Nephron progenitor cell (in vitro differentiated cells): ENCODE measurements around the gene GPR142.
A peak's percentile ranks its signal among the peaks of the same experiment; 100 is the strongest.

ENCODE experiments used
- DNase-seq: peaks from one replicate; pipeline ENCODE4 v3.0.0; 2021
- H3K27ac Mint-ChIP-seq: 2 replicates; pipeline ENCODE4 v1.8.0; 2021; ENCODE audit warnings: mild to moderate bottlenecking, moderate library complexity, mixed read lengths
- H3K27me3 Mint-ChIP-seq: 2 replicates; pipeline ENCODE4 v1.8.0; 2021; ENCODE audit warnings: mild to moderate bottlenecking, low read depth, mixed read lengths; ENCODE audit not compliant: poor library complexity
- H3K36me3 Mint-ChIP-seq: 2 replicates; pipeline ENCODE4 v1.8.0; 2021; ENCODE audit warnings: low read depth, mixed read lengths
- H3K4me1 Mint-ChIP-seq: 2 replicates; pipeline ENCODE4 v1.8.0; 2021; ENCODE audit warnings: mixed read lengths
- H3K4me3 Mint-ChIP-seq: 2 replicates; pipeline ENCODE4 v1.8.0; 2021; ENCODE audit warnings: mild to moderate bottlenecking, moderate library complexity, mixed read lengths
- H3K9me3 Mint-ChIP-seq: 2 replicates; pipeline ENCODE4 v1.8.0; 2021; ENCODE audit warnings: mild to moderate bottlenecking, moderate library complexity, mixed read lengths
- TF ChIP-seq, protein P1 (sequence below): fragments of 200-600 bp; sonication (generic); IDR thresholded peaks from 2 replicates; pipeline ENCODE4 v1.5.0; 2021; ENCODE audit warnings: antibody characterized with exemption

Gene GPR142

DNA sequence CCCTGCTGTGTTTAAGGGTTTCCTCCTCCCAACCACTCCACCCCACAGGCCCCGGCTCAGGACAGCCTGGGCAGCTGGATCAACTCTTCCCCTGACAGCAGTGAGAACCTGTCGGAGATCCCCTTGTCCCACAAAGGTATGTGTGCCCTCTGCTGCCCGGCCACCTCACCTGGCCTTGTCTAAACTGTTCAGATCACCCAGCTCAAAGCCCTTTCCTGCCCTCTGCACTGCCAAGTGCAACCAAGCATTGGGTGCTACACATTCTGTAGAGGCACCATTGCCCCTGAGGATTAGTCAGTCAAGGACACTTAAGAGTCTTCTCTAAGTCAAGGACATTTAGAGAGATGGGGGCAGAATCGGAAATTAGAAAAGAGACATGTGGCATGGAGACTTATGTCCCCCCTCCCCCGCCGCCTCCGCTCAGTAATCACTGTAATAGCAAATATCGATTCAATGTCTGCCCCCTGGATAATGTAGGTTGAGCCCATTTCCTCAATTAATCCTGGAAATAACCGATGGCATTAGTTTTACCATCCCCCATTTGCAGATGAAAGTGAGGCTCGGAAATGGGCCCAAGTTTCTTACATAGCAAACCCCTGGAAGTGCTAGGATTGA, 13.8 kb upstream of the GPR142 start:
- H3K36me3 Mint-ChIP-seq, result no peaks in the 10 kb centered on the region
- no peak overlapping the region for H3K27ac Mint-ChIP-seq
- H3K27me3 Mint-ChIP-seq, result peaks cover 96% of the 10 kb centered on the region
- H3K4me1 Mint-ChIP-seq, result peaks cover 7% of the 10 kb centered on the region
- TF ChIP-seq, protein P1, sequence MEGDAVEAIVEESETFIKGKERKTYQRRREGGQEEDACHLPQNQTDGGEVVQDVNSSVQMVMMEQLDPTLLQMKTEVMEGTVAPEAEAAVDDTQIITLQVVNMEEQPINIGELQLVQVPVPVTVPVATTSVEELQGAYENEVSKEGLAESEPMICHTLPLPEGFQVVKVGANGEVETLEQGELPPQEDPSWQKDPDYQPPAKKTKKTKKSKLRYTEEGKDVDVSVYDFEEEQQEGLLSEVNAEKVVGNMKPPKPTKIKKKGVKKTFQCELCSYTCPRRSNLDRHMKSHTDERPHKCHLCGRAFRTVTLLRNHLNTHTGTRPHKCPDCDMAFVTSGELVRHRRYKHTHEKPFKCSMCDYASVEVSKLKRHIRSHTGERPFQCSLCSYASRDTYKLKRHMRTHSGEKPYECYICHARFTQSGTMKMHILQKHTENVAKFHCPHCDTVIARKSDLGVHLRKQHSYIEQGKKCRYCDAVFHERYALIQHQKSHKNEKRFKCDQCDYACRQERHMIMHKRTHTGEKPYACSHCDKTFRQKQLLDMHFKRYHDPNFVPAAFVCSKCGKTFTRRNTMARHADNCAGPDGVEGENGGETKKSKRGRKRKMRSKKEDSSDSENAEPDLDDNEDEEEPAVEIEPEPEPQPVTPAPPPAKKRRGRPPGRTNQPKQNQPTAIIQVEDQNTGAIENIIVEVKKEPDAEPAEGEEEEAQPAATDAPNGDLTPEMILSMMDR, result no peak
- no peak for DNase-seq
- H3K4me3 Mint-ChIP-seq, result no peak overlapping the region
- H3K9me3 Mint-ChIP-seq, result no peaks in the 10 kb centered on the region

DNA sequence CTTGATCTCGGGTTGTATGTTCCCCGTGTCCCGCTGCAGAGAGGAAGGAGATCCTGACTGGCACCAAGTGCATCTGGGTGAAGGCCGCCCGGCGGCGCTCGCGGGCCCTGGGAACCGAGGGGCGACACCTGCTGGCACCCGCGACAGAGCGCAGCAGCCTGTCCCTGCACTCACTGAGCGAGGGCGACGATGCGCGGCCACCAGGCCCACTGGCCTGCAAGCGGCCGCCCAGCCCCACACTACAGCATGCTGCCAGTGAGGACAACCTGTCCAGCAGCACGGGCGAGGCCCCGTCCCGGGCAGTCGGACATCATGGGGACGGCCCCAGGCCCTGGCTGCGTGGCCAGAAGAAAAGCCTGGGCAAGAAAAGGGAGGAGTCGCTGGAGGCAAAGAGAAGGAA, 13.2 kb upstream of the GPR142 start:
- Mint-ChIP-seq H3K27ac (no peak overlapping the region), H3K27me3 (peaks cover 96% of the 10 kb centered on the region)
- DNase-seq, result peak; percentile 85

GRCh38 chr17:74354561-74354960, 12.7 kb upstream of the GPR142 start:
- Mint-ChIP-seq H3K9me3 (no peaks in the 10 kb centered on the region), H3K4me3 (no peak overlapping the region), H3K36me3 (no peaks in the 10 kb centered on the region), H3K27ac (no peak overlapping the region), H3K4me1 (peaks cover 11% of the 10 kb centered on the region), H3K27me3 (peaks cover 95% of the 10 kb centered on the region)
- TF ChIP-seq, protein P1, result no peak
- no peak for DNase-seq

More for the DNA sequence above, 13.2 kb upstream of the GPR142 start:
- Mint-ChIP-seq H3K36me3 (no peaks in the 10 kb centered on the region), H3K4me1 (peaks cover 11% of the 10 kb centered on the region), H3K9me3 (no peaks in the 10 kb centered on the region), H3K4me3 (no peak overlapping the region)
- TF ChIP-seq, protein P1, result peak; percentile 88

DNA sequence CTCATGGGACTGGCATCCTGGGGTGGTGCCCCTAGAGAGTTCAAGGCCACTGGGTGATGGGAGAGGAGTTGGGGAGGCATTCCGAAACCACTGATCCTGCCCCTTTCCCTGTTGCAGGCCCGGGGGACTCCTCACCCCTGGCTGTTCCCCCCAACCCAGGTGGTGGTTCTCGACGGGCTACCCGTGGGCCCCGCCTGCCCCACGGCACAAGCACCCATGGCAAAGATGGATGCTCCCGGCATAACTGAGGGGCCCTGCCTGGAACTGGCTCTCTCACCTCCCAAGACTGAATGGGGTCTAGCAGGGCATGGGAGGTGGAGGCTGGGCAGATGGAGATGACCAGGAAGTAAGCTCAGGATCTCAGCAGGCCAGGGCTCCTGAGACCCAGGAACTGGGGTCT, 12.2 kb upstream of the GPR142 start:
- no peak overlapping the region for H3K4me3 Mint-ChIP-seq
- no peak for DNase-seq
- TF ChIP-seq, protein P1, result no peak
- peaks cover 11% of the 10 kb centered on the region for H3K4me1 Mint-ChIP-seq
- H3K36me3 Mint-ChIP-seq, result no peaks in the 10 kb centered on the region
- H3K9me3 Mint-ChIP-seq, result no peaks in the 10 kb centered on the region
- peaks cover 90% of the 10 kb centered on the region for H3K27me3 Mint-ChIP-seq
- H3K27ac Mint-ChIP-seq, result no peak overlapping the region

GRCh38 chr17:74356646-74357465, 10.4 kb upstream of the GPR142 start:
- H3K27ac Mint-ChIP-seq, result no peak overlapping the region
- TF ChIP-seq, protein P1, result no peak
- H3K27me3 Mint-ChIP-seq, result peaks cover 83% of the 10 kb centered on the region

More at GRCh38 chr17:74356646-74357465, 10.4 kb upstream of the GPR142 start:
- H3K9me3 Mint-ChIP-seq, result no peaks in the 10 kb centered on the region
- no peak overlapping the region for H3K4me3 Mint-ChIP-seq
- DNase-seq, result peak; percentile 46
- peaks cover 24% of the 10 kb centered on the region for H3K4me1 Mint-ChIP-seq
- H3K36me3 Mint-ChIP-seq, result no peaks in the 10 kb centered on the region
